ENCODE measurements around the gene MAPK10.

GRCh38 chr4:86058621-86059020 is 301.2 kb downstream of the MAPK10 start:
- TF ChIP-seq CTCF (conservative IDR thresholded peaks at IDR 0.05; ENCODE audit: low read depth, low read length): no peak
- no peak for TF ChIP-seq EZH2 (IDR thresholded peaks at IDR 0.05; ENCODE audit: borderline replicate concordance, low read depth, low read length, poor library complexity, severe bottlenecking)
